CD4-positive, alpha-beta T cell (primary cell): ENCODE results near the gene COX19. TPM values are rescaled to one million over a fixed set of nuclear protein-coding genes. Genes with fewer than 3 reads are reported as not detected.

Experiments used
- ATAC-seq: fragments of 200-7000 bp; cut with Tn5 transposase; one replicate; pipeline ENCODE4 v1.10.0; 2022; ENCODE audit warnings: mild to moderate bottlenecking; ENCODE audit not compliant: poor library complexity
- CTCF ChIA-PET: fragments of 350-600 bp; sonication (Branson Sonifier 250); formaldehyde crosslinking; loops from one replicate; lab custom pipeline; 2021; ENCODE audit warnings: antibody characterized with exemption, inconsistent platforms; lab: Charles Lee
- POLR2A ChIA-PET: fragments of 350-600 bp; sonication (Branson Sonifier 250); formaldehyde crosslinking; loops from one replicate; lab custom pipeline; 2021; ENCODE audit warnings: antibody characterized with exemption, inconsistent platforms; lab: Charles Lee
- DNase-seq, 14 experiments: peaks; one replicate each; pipeline ENCODE4 v3.0.0-alpha.2; 2013 to 2020; ENCODE audit warnings: mixed read lengths in 2 of 14
- H3K27ac ChIP-seq, 2 donors: one replicate each; pipeline versions ENCODE4 v1.5.1 to v1.7.0; 2013; ENCODE audit warnings: low read length in 2 of 2, low read depth in 1 of 2, mild to moderate bottlenecking in 1 of 2
- H3K27me3 ChIP-seq, 2 experiments: 1 replicate in 1 of 2; 2 replicates in 1 of 2; pipeline versions ENCODE4 v1.6.1 to v1.7.0; 2013; ENCODE audit warnings: low read length in 2 of 2, control low read depth in 1 of 2, mild to moderate bottlenecking in 1 of 2, moderate library complexity in 1 of 2; ENCODE audit not compliant: insufficient read depth in 2 of 2, control insufficient read depth in 1 of 2
- H3K36me3 ChIP-seq: one replicate; pipeline ENCODE4 v1.6.1; 2013; ENCODE audit warnings: low read length, control low read depth; ENCODE audit not compliant: insufficient read depth
- H3K4me1 ChIP-seq: one replicate; pipeline ENCODE4 v1.6.1; 2013; ENCODE audit warnings: low read length, control low read depth; ENCODE audit not compliant: insufficient read depth
- H3K4me3 ChIP-seq: one replicate; pipeline ENCODE4 v1.5.1; 2013; ENCODE audit warnings: mild to moderate bottlenecking, low read length, moderate library complexity
- H3K9me3 ChIP-seq, 2 experiments: 1 replicate in 1 of 2; 2 replicates in 1 of 2; pipeline versions ENCODE4 v1.6.1 to v1.7.0; 2013; ENCODE audit warnings: low read length in 2 of 2, mild to moderate bottlenecking in 2 of 2, control low read depth in 1 of 2, moderate library complexity in 1 of 2; ENCODE audit not compliant: control insufficient read depth in 1 of 2, insufficient read depth in 1 of 2
- H3K27ac Mint-ChIP-seq: one replicate; pipeline ENCODE4 v1.8.0; 2020; ENCODE audit warnings: mixed read lengths
- H3K27me3 Mint-ChIP-seq: one replicate; pipeline ENCODE4 v1.8.0; 2021; ENCODE audit warnings: mixed read lengths
- H3K36me3 Mint-ChIP-seq: one replicate; pipeline ENCODE4 v1.8.0; 2021; ENCODE audit warnings: low read depth, mixed read lengths
- H3K4me1 Mint-ChIP-seq: one replicate; pipeline ENCODE4 v1.8.0; 2021; ENCODE audit warnings: low read depth, mixed read lengths
- H3K4me3 Mint-ChIP-seq: one replicate; pipeline ENCODE4 v1.8.0; 2020; ENCODE audit warnings: mild to moderate bottlenecking, mixed read lengths
- H3K9me3 Mint-ChIP-seq: one replicate; pipeline ENCODE4 v1.8.0; 2020; ENCODE audit warnings: mixed read lengths
- intact Hi-C, 2 experiments: fragments of 100-400 bp; cut with DNase I in 1 of 2; cut with micrococcal nuclease in 1 of 2; formaldehyde crosslinking; loops; one replicate each; pipeline versions ENCODE4 v1.15.1 to v1.9.0; 2023 to 2025; cut with DNase I, micrococcal nuclease
- total RNA-seq, 174 experiments: library from RNA in 2 of 174; stranded (reverse) in 2 of 174; gene quantifications; one replicate each; pipeline ENCODE4 v1.2.3 and lab custom pipeline; 2021 to 2026
- TF ChIP-seq, protein P1 (sequence below): fragments of 200-600 bp; IDR thresholded peaks from one replicate; pipeline ENCODE4 v1.8.0; 2022; ENCODE audit warnings: antibody characterized with exemption, mild to moderate bottlenecking

The COX19 gene
- total RNA-seq, 2 experiments from 2014 or later: 47.7 to 51.8 TPM

DNA sequence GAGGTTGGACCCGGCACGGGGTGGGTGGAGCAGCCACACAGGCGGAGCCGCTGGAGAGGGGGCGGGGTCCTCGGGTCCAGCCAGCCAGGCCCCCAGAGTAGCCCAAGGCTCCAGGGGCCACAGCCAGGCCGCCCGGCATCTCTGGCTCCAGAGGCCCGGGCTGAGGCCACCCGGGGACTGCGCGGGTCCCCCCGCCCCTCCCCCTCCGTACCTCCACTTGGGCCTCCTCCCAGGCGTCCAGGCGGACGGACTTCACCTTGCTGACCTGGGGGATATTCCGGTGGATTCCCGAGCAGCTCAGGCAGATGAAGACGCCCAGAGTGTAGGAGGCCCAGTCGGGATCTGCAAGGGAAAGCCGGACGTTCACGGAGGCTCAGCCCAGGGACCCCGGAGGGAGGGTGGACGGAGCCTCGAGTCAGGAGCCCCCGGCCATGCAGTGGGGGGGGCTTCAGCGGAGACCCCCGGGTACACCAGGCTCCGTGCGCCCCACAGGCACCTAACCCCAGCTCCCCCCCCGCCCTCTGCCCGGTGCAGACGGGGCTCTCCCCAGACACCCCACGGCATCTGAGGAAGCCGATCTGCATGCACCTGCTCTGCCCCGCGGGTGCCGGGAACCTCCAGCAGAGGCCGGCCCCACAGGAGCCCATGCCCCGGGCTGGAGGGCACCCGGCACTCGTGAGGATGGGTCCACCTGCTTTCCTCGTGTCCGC is 40.0 kb downstream of the COX19 start:
- H3K9me3 ChIP-seq: peaks cover 0 to 3% of the 10 kb centered on the region in 2 experiments
- ATAC-seq (no peak), DNase-seq (no peak)
- TF ChIP-seq, protein P1, sequence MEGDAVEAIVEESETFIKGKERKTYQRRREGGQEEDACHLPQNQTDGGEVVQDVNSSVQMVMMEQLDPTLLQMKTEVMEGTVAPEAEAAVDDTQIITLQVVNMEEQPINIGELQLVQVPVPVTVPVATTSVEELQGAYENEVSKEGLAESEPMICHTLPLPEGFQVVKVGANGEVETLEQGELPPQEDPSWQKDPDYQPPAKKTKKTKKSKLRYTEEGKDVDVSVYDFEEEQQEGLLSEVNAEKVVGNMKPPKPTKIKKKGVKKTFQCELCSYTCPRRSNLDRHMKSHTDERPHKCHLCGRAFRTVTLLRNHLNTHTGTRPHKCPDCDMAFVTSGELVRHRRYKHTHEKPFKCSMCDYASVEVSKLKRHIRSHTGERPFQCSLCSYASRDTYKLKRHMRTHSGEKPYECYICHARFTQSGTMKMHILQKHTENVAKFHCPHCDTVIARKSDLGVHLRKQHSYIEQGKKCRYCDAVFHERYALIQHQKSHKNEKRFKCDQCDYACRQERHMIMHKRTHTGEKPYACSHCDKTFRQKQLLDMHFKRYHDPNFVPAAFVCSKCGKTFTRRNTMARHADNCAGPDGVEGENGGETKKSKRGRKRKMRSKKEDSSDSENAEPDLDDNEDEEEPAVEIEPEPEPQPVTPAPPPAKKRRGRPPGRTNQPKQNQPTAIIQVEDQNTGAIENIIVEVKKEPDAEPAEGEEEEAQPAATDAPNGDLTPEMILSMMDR: no peak
- no peak overlapping the region for H3K27ac ChIP-seq
- ChIA-PET POLR2A (no interaction called here), CTCF (no interaction called here)
- H3K27me3 Mint-ChIP-seq: no peaks in the 10 kb centered on the region
- H3K36me3 ChIP-seq: no peaks in the 10 kb centered on the region
- H3K9me3 Mint-ChIP-seq: no peaks in the 10 kb centered on the region
- H3K4me3 ChIP-seq: no peak overlapping the region
- no peaks in the 10 kb centered on the region for H3K4me1 Mint-ChIP-seq
- H3K36me3 Mint-ChIP-seq: no peaks in the 10 kb centered on the region
- H3K27me3 ChIP-seq: no peaks in the 10 kb centered on the region
- intact Hi-C loops: no loop called here
- H3K4me3 Mint-ChIP-seq: no peak overlapping the region
- peaks cover 8% of the 10 kb centered on the region for H3K4me1 ChIP-seq
- H3K27ac Mint-ChIP-seq: no peak overlapping the region

DNA sequence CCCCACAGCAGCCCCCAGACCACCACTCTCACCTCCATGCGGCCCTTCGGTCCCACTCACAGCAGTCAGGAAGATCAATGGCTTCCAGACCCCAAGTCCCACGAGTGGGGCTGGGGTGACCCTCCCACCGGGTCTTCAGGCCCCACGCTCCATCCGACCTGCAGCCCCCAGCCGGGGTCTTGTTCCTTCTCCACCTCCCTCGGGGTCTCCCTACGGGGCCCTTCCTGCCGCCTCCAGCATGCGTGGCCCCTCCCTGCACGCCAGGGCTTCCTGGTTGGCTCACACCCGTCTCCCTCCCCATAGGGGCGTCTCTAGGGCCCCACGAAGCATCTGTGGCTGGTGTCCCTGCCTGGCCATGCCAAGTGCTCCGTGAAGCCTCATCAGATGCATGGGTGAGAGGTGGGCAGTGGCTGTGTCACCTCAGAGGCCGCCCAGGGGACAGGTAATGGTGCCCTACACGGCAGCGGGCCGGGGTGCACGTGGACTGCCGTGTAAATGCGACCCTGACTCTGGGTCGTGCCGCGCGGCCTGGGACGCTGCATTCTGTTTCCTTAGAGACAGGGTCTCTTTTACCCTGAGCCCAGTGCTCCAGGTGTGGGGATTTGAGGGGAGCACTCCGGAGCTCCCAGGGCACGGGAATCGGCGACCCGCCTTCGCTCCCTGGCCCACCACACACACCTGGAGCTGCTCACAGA is 40.7 kb downstream of the COX19 start:
- Mint-ChIP-seq H3K4me1 (no peaks in the 10 kb centered on the region), H3K27me3 (no peaks in the 10 kb centered on the region), H3K9me3 (no peaks in the 10 kb centered on the region), H3K27ac (no peak overlapping the region), H3K4me3 (no peak overlapping the region), H3K36me3 (no peaks in the 10 kb centered on the region)
- TF ChIP-seq, protein P1: no peak
- DNase-seq: no peak
- no peak overlapping the region for H3K27ac ChIP-seq
- ChIA-PET POLR2A (no interaction called here), CTCF (no interaction called here)
- no peaks in the 10 kb centered on the region for H3K36me3 ChIP-seq
- no peaks in the 10 kb centered on the region for H3K9me3 ChIP-seq
- no peaks in the 10 kb centered on the region for H3K27me3 ChIP-seq
- intact Hi-C loops: no loop called here
- H3K4me1 ChIP-seq: peaks cover 9% of the 10 kb centered on the region
- H3K4me3 ChIP-seq: no peak overlapping the region
- ATAC-seq: no peak

DNA sequence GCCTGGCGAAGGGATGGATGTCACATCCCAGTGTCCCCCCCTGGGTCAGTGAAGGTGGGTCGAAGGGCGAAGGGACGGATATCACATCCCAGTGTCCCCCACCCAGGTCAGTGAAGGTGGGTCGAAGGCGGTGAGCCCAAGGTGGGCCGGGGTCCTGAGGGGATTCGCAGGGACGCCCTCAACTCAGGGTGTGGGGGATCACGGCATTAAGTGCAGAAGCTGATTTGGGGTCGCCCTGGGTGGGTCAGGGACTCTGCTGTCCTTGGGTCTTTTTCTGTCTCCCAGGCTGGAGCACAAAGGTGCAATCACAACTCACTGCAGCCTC is 42.7 kb downstream of the COX19 start:
- H3K4me1 Mint-ChIP-seq: no peaks in the 10 kb centered on the region

More for the DNA sequence above, 42.7 kb downstream of the COX19 start:
- ATAC-seq (no peak), DNase-seq (no peak)
- no peak overlapping the region for H3K4me3 Mint-ChIP-seq
- CTCF ChIA-PET: no interaction called here
- no peaks in the 10 kb centered on the region for H3K36me3 ChIP-seq
- H3K9me3 ChIP-seq: no peaks in the 10 kb centered on the region
- TF ChIP-seq, protein P1: no peak
- peaks cover 14% of the 10 kb centered on the region for H3K4me1 ChIP-seq
- no peak overlapping the region for H3K4me3 ChIP-seq
- H3K9me3 Mint-ChIP-seq: no peaks in the 10 kb centered on the region
- H3K27ac ChIP-seq: no peak overlapping the region
- POLR2A ChIA-PET: no interaction called here
- H3K36me3 Mint-ChIP-seq: no peaks in the 10 kb centered on the region
- intact Hi-C loops: no loop called here
- H3K27me3 Mint-ChIP-seq: no peaks in the 10 kb centered on the region
- no peaks in the 10 kb centered on the region for H3K27me3 ChIP-seq
- no peak overlapping the region for H3K27ac Mint-ChIP-seq
